Erythroblast (primary cell): ENCODE data around the gene HOXB8.

Experiments
- GATA1 ChIP-seq: IDR thresholded peaks from 2 replicates; pipeline ENCODE4 v1.6.1; 2011; ENCODE audit warnings: low read depth, mild to moderate bottlenecking, control low read depth, low read length, moderate library complexity
- POLR2A ChIP-seq: IDR thresholded peaks from 2 replicates; pipeline ENCODE4 v1.6.1; 2011; ENCODE audit warnings: mild to moderate bottlenecking, low read length

DNA sequence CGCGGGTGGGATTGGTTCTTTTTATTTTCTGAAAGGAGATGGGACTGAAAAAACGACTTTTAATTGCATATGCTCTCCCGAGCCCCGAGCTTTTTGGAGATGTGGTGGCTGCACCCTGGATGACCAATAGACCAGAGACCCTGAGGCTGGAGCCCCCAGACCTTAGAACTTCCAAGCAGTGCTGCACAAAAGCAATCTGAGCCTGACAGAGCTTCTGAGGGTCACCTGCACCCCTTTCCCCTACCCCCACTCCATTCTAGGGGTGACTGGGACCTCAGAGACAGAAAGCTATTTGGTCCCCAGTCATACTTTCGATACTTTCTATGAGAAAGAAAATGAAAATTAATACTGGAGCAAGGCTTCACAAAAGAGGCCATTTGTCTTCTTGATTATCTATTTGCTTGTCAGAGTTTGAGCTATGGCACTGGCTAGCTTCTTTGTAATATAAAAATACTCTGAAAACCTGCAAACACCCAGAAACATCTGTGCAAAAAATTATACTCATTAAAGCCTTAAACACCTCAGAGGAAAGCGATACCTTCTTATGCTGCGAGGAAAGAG lies 40.5 kb downstream of the HOXB8 start:
- TF ChIP-seq POLR2A (no peak), GATA1 (no peak)
